ENCODE data around the gene HMCES. TPM values are rescaled to one million over a fixed set of nuclear protein-coding genes. Genes with fewer than 3 reads are reported as not detected.

The HMCES gene
- total and polyA plus RNA-seq, 2 of the 13 experiments (the other 11 are each of a cell fraction or from before 2014, with no cell fraction given): 16.1 to 37.5 TPM

- peak; percentile 51; the same call in 1 of the 2 replicates for TF ChIP-seq THAP7 (CRISPR knock-in tag; IDR thresholded peaks at IDR 0.05)
- peak; percentile 66; the same call in 1 of the 2 replicates for TF ChIP-seq ZNF710 (CRISPR knock-in tag; IDR thresholded peaks at IDR 0.05; ENCODE audit: borderline replicate concordance)
- 0 out of 4 replicates have a peak, but pooled peaks of 1 of the 2 experiments have one; percentile 7 for TF ChIP-seq HMGXB4 (CRISPR knock-in tag; IDR thresholded peaks at IDR 0.05; ENCODE audit: borderline replicate concordance in 1 of 2, low read depth in 1 of 2)
- 0 out of 2 replicates have a peak, but pooled peaks have one; percentile 25 for TF ChIP-seq ZBTB34 (CRISPR knock-in tag; IDR thresholded peaks at IDR 0.05)
- TF ChIP-seq ZNF75D (CRISPR knock-in tag; IDR thresholded peaks at IDR 0.05; ENCODE audit: borderline replicate concordance): no peak
- TF ChIP-seq PAXIP1 (CRISPR knock-in tag; conservative IDR thresholded peaks at IDR 0.05): 0 out of 2 replicates have a peak, but pooled peaks have one; percentile 15
- peak; percentile 76; the same call in 1 of the 2 replicates for TF ChIP-seq HNF1B (CRISPR knock-in tag; IDR thresholded peaks at IDR 0.05)
- no peak; the same call in 1 of the 2 replicates for TF ChIP-seq NCOR1 (IDR thresholded peaks at IDR 0.05; ENCODE audit: borderline replicate concordance, low read length)
- no peak for TF ChIP-seq MIER3 (CRISPR knock-in tag; IDR thresholded peaks at IDR 0.05; ENCODE audit: borderline replicate concordance)
- no peak for TF ChIP-seq ETV5 (CRISPR knock-in tag; IDR thresholded peaks at IDR 0.05; ENCODE audit: borderline replicate concordance)
- TF ChIP-seq CERS6 (CRISPR knock-in tag; IDR thresholded peaks at IDR 0.05): no peak
- TF ChIP-seq RXRA (CRISPR knock-in tag; IDR thresholded peaks at IDR 0.05): no peak
These were observed at the start of gene HMCES (continued) for GRCh38 chr3:129278439-129278965.
